Gastrocnemius medialis (tissue), 4 donors: ENCODE measurements around the gene B4GALT1. TPM values are rescaled to one million over a fixed set of nuclear protein-coding genes. Genes with fewer than 3 reads are reported as not detected.
A peak's percentile ranks its signal among the peaks of the same experiment; 100 is the strongest.

ENCODE experiments used
- ATAC-seq, 2 donors: fragments of 150-250 bp; one replicate each; pipeline ENCODE4 v1.9.1; 2016
- DNase-seq, 2 donors: peaks; one replicate each; pipeline ENCODE4 v3.0.0-alpha.2; 2019
- H3K27ac ChIP-seq, 4 donors: fragments of 200-600 bp; sonication (generic); 1 replicate in 1 of 4; 2 replicates in 3 of 4; pipeline ENCODE4 v1.5.1; 2016 to 2018; ENCODE audit warnings: mild to moderate bottlenecking in 2 of 4, moderate library complexity in 1 of 4
- H3K27me3 ChIP-seq, 3 donors: fragments of 200-600 bp; sonication (generic) in 2 of 3; 1 replicate in 1 of 3; 2 replicates in 2 of 3; pipeline versions ENCODE4 v1.5.1 to v1.6.0; 2016 to 2019; ENCODE audit warnings: mild to moderate bottlenecking in 1 of 3, moderate library complexity in 1 of 3
- H3K36me3 ChIP-seq, 2 donors: fragments of 200-600 bp; sonication (generic) in 1 of 2; one replicate each; pipeline ENCODE4 v1.5.1; 2017 to 2018
- H3K4me1 ChIP-seq, 2 donors: fragments of 200-600 bp; sonication (generic) in 1 of 2; one replicate each; pipeline ENCODE4 v1.5.1; 2016 to 2017; ENCODE audit warnings: mild to moderate bottlenecking in 2 of 2
- H3K4me3 ChIP-seq, 4 donors: fragments of 200-600 bp; sonication (generic) in 3 of 4; 1 replicate in 1 of 4; 2 replicates in 3 of 4; pipeline ENCODE4 v1.5.1; 2016 to 2019; ENCODE audit warnings: mild to moderate bottlenecking in 2 of 4
- H3K9me3 ChIP-seq, 3 donors: fragments of 200-600 bp; sonication (generic) in 2 of 3; 1 replicate in 1 of 3; 2 replicates in 2 of 3; pipeline ENCODE4 v1.5.1; 2016 to 2019
- CTCF ChIP-seq, 5 experiments: fragments of 450-650 bp in 3 of 5; fragments of 200-600 bp in 2 of 5; sonication (generic) in 2 of 5; IDR thresholded peaks in 4 of 5; conservative IDR thresholded peaks in 1 of 5; 1 replicate in 4 of 5; 2 replicates in 1 of 5; pipeline ENCODE4 v1.5.1; 2016 to 2019; ENCODE audit warnings: antibody characterized with exemption in 5 of 5, mild to moderate bottlenecking in 3 of 5, moderate library complexity in 3 of 5
- POLR2A ChIP-seq, 2 donors: fragments of 450-650 bp; IDR thresholded peaks; one replicate each; pipeline ENCODE4 v1.6.1; 2017; ENCODE audit warnings: antibody characterized with exemption in 2 of 2, mild to moderate bottlenecking in 2 of 2, moderate library complexity in 2 of 2
- in situ Hi-C, 4 donors: fragments of 200-750 bp; cut with MboI; loops; one replicate each; pipeline versions ENCODE4 v1.15.0 to v1.8.0; 2017; ENCODE audit warnings: low sequenced_read_pairs in 4 of 4
- intact Hi-C: fragments of 100-400 bp; cut with DNase I; formaldehyde crosslinking; loops from one replicate; pipeline ENCODE4 v1.15.1; 2023; ENCODE audit warnings: low total_unique reads
- total RNA-seq, 4 donors: library from RNA; depleted of rRNA; stranded (reverse); fragments of >200 nt; gene quantifications; one replicate each; pipeline versions ENCODE4 v1.1.0 to v1.2.3, GENCODE V29; 2016

B4GALT1 gene
- total RNA-seq, 4 donors from 2014 or later, result 24.2 to 56.2 (median 42.7) TPM

GRCh38 chr9:33131790-33132772 lies 35.1 kb downstream of the B4GALT1 start:
- H3K27me3 ChIP-seq, result no peaks in the 10 kb centered on the region
- ATAC-seq, result no peak
- H3K4me1 ChIP-seq, result peaks cover 30 to 64% of the 10 kb centered on the region in 2 donors

DNA sequence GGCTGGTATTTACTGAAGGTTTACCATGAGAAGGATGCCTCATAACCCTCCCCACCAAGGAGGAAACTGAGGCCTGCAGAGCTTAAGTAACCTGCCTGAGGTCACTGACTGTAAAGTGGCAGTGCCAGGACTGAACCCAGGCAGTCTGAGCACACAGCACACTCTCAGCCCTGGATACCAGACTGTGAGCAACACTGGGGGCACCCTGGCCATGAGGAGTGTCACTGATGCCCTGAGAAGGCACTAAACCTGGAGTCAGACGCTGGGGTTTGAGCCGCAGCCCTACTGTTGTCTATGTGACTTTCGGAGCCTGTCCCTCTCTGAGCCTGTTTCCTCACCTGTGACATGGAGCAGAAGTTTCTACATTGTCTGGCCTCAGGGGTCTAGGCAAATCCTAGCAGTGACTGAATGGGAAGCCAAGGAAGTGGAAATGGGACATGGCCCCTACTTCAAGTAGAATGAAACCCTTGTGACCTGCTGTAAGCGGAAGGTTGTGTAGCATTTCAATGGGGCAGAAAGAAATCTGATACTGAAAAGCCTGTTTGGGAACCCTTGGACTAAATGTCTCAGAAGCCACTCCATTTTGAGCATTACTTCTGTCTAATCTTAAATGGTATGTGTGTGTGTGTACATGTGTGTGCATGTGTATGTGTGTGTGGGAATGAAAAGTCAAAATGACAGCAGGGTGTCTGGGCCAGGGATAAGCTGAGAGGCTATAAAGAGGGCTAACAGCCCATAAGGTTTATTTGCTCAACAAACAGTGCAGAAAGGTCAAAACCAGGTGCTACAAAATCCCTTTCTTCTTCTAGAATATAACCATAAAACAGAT lies 36.0 kb downstream of the B4GALT1 start:
- in situ Hi-C loops, result no loop called here
- DNase-seq, result no peak
- no peak for TF ChIP-seq POLR2A (IDR thresholded peaks at IDR 0.05)
- no peak for TF ChIP-seq CTCF (IDR thresholded peaks at IDR 0.05 in 4 of 5, conservative IDR thresholded peaks at IDR 0.05 in 1 of 5)
- Histone ChIP-seq H3K4me1 (peaks cover 30 to 64% of the 10 kb centered on the region in 2 donors), H3K27ac (peak overlapping the region in 3 of 4 donors; percentile 43 to 66 (median 44)), H3K36me3 (peaks cover 0 to 40% of the 10 kb centered on the region in 2 donors), H3K27me3 (no peaks in the 10 kb centered on the region), H3K4me3 (no peak overlapping the region), H3K9me3 (no peaks in the 10 kb centered on the region)
- ATAC-seq, result no peak
- intact Hi-C loops, result no loop called here

More at GRCh38 chr9:33131790-33132772, 35.1 kb downstream of the B4GALT1 start:
- Histone ChIP-seq H3K27ac (peak overlapping the region in 2 of 4 donors; percentile 43 to 58), H3K9me3 (no peaks in the 10 kb centered on the region), H3K36me3 (peaks cover 0 to 40% of the 10 kb centered on the region in 2 donors), H3K4me3 (no peak overlapping the region)
- intact Hi-C loops (loop anchor here (2.0 kb wide), 2 partner anchors 25 to 35 kb away; partner anchors contain the start of gene B4GALT1), in situ Hi-C loops (no loop called here)
- TF ChIP-seq POLR2A (IDR thresholded peaks at IDR 0.05) (no peak), CTCF (IDR thresholded peaks at IDR 0.05 in 4 of 5, conservative IDR thresholded peaks at IDR 0.05 in 1 of 5) (no peak)
- peak in 1 of 2 donors; percentile 34 for DNase-seq

GRCh38 chr9:33129886-33130881 lies 37.0 kb downstream of the B4GALT1 start:
- Histone ChIP-seq H3K4me3 (no peak overlapping the region), H3K27me3 (no peaks in the 10 kb centered on the region), H3K27ac (peak overlapping the region in 3 of 4 donors; percentile 35 to 66 (median 44)), H3K9me3 (no peaks in the 10 kb centered on the region), H3K4me1 (peaks cover 30 to 64% of the 10 kb centered on the region in 2 donors), H3K36me3 (peaks cover 0 to 39% of the 10 kb centered on the region in 2 donors)
- DNase-seq, result no peak
- intact Hi-C loops, result no loop called here
- in situ Hi-C loops, result no loop called here
- ATAC-seq, result peak; percentile 64 to 76
- TF ChIP-seq POLR2A (IDR thresholded peaks at IDR 0.05) (no peak), CTCF (IDR thresholded peaks at IDR 0.05 in 4 of 5, conservative IDR thresholded peaks at IDR 0.05 in 1 of 5) (no peak)
